HG02798 (cell line): ENCODE measurements around the gene TCF4.

Source experiments
- ATAC-seq: cut with Tn5 transposase; IDR thresholded peaks from one replicate; pipeline ENCODE4 v1.9.1; 2021; ENCODE audit warnings: mild to moderate bottlenecking; ENCODE audit not compliant: unreplicated experiment, poor library complexity

Gene TCF4

GRCh38 chr18:55400590-55401541 is 187.1 kb downstream of the TCF4 start:
- ATAC-seq = no peak

GRCh38 chr18:55400081-55400480 is 187.9 kb downstream of the TCF4 start:
- ATAC-seq = no peak

GRCh38 chr18:55398858-55399257 is 189.1 kb downstream of the TCF4 start:
- no peak for ATAC-seq

- ATAC-seq = no peak
These were observed 191.0 kb downstream of the TCF4 start for GRCh38 chr18:55396979-55397378.

- no peak for ATAC-seq
These were observed 191.6 kb downstream of the TCF4 start for GRCh38 chr18:55396267-55396905.

- no peak for ATAC-seq
These were observed 192.2 kb downstream of the TCF4 start for GRCh38 chr18:55395799-55396198.

- no peak for ATAC-seq
These were observed 197.1 kb downstream of the TCF4 start for GRCh38 chr18:55390898-55391297.

GRCh38 chr18:55387139-55387984 is 200.6 kb downstream of the TCF4 start:
- ATAC-seq = no peak

- no peak for ATAC-seq
These were observed 201.4 kb downstream of the TCF4 start for GRCh38 chr18:55386545-55386944.

- ATAC-seq = no peak
These were observed 202.2 kb downstream of the TCF4 start for GRCh38 chr18:55385770-55386169.

GRCh38 chr18:55384551-55385275 is 203.3 kb downstream of the TCF4 start:
- no peak for ATAC-seq

- no peak for ATAC-seq
These were observed 203.9 kb downstream of the TCF4 start for GRCh38 chr18:55384115-55384514.

- ATAC-seq = no peak
These were observed 205.7 kb downstream of the TCF4 start for GRCh38 chr18:55382277-55382805.

GRCh38 chr18:55381277-55381676 is 206.7 kb downstream of the TCF4 start:
- no peak for ATAC-seq

- no peak for ATAC-seq
These were observed 207.4 kb downstream of the TCF4 start for GRCh38 chr18:55380589-55380988.

- ATAC-seq = peak; percentile 94
These were observed 211.6 kb downstream of the TCF4 start for GRCh38 chr18:55376387-55376786.

- peak; percentile 6 for ATAC-seq
These were observed 212.1 kb downstream of the TCF4 start for GRCh38 chr18:55375930-55376329.

GRCh38 chr18:55374741-55375140 is 213.3 kb downstream of the TCF4 start:
- ATAC-seq = no peak

- ATAC-seq = no peak
These were observed 215.8 kb downstream of the TCF4 start for GRCh38 chr18:55372209-55372608.

- ATAC-seq = no peak
These were observed 217.1 kb downstream of the TCF4 start for GRCh38 chr18:55370936-55371335.
